A204.1 (cell line): ENCODE measurements around the gene NT5DC4.

Source experiments
- FAIRE-seq: peaks from 2 replicates; lab custom pipeline; 2012; peaks lifted over from hg19 to GRCh38; lab: Jason Lieb, UNC

Gene NT5DC4

DNA sequence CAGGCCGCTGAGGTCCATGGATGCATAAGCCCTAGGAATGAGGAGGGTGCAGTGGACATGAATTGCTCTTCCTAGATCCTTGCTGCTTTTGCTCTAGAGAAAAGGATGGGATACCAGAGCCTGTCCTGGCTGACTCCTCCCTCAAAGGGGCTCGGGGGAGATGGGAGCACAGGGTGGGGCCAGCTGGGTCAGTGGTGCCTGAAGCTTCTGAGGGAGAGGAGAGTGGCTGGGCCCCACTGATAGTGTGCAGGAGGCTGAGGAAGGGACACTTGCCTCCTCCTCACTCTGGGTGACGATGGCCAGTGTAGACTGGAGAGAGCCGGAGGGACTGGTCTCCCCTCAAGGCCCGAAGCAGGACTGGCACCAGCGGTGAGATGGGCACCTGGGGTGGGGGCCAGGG is at the start of gene NT5DC4:
Gene NT5DC4, plus strand, starts transcription at position 236 of the 400 bp plus-strand sequence. Its CDS starts 60 bp downstream, at position 296.
- no peak for FAIRE-seq

DNA sequence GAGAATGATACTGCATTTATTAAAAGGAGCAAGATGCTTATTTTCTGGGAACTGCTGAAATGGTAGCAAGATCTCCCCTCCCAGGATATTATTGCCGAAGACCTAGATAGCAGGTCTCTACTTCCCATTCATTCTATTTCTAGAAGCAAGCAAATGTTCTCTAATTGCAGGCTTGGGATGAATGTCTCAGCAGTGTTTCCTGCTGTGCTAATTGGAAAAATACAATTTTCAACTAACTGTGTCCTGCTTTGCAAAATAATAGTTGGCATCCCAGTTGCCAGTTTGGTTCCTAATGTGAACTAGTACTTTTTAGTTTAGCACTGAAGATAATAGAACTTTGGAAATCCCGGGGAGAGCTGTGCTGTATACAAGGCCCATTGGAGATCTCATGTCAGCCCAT is 49.0 kb upstream of the NT5DC4 start:
- no peak for FAIRE-seq

DNA sequence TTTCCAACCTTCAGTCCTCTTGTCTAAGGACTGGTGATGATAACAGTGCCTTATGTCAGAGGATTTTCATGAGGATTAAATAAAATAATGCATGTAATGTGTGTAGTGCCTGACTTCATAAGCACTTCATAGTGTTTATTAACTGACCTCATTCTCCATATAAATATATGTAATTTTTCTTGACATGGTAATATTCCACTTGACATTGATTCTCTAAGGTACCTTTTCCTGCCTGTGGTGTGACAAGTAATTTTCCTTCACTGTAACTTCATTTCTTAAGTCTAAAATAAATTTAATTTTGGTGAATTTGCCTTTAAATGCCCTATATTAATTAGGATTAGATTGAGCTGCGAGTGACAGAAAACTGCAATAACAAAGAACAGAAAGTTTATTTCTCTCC is 47.8 kb upstream of the NT5DC4 start:
- FAIRE-seq, result no peak

DNA sequence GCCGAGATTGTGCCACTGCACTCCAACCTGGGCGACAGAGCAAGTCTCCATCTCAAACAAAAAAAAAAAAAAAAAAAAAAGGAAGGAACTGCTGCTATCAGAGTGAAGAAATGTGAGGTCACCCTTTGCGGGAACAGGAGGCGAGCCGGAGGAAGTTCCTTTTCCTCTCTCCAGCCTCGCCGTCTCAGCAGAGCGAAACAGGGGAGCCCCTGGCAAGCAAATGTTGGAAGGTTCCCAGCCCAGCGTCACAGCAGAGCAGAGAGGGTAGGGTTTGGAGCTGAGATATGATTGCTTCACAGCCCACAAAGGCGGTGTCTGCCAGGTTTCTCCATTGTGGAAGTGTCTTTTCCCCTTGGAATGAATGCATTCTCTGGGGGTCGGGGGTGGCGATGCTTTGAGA is 46.6 kb upstream of the NT5DC4 start:
- no peak for FAIRE-seq

DNA sequence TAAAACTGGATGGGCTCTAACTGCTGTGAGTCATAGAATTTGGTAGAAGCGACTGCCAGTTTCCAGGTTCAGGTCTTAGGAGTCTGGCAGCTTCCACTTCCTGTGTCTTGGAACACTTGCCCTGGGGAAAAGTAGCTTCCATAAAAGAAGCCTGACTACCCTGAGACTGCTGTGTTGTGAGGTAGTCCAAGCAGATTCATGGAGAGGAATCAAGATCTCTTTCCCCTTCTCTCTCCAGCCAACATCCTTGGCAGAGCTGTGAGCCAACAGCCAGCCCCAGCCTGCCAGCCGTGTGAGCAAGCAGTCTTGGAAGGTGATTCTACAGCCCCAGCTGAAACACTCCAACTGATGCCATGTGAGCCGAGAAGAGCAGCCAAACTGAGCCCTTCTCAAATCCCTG is 41.3 kb upstream of the NT5DC4 start:
- no peak for FAIRE-seq

DNA sequence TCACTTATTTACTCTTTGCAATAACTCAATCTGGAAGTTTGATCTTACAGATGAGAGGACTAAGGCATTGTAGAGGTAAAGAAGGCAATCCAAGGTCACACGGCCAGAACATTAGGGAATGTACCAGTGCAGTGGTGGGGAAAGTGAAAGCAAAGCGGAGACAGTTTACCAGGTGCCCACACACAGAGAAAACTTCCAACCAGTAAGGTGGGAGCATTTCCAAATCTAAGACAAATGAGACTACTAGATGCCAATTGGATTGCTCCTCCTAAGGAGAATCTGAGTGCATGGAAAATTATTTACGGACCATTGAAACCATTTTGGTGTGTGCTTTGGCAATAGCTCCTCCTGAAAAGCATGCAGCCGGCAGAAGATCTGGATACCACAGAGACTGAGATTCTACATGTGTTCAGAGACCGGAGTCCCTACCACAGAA is 40.1 kb upstream of the NT5DC4 start:
- no peak for FAIRE-seq

DNA sequence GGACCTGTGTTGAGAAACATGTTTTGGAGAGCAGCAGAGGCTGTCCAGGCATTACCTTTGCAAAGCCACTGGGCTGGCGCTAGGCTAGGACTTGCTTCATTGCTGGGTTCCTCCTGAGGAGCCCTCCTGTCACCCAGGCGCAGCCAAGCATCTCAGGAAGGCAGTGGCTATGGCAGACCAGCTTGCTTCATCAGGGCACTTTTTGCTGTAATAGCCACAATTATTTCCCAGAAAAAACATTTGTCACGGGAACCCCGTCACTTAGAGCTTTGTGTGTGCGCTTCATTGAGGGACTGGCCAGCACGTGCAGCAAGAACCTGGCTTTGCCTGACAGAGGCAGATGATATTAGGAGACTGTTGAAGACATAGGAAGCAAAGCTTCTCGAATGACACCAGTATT is 38.7 kb upstream of the NT5DC4 start:
- FAIRE-seq, result no peak

DNA sequence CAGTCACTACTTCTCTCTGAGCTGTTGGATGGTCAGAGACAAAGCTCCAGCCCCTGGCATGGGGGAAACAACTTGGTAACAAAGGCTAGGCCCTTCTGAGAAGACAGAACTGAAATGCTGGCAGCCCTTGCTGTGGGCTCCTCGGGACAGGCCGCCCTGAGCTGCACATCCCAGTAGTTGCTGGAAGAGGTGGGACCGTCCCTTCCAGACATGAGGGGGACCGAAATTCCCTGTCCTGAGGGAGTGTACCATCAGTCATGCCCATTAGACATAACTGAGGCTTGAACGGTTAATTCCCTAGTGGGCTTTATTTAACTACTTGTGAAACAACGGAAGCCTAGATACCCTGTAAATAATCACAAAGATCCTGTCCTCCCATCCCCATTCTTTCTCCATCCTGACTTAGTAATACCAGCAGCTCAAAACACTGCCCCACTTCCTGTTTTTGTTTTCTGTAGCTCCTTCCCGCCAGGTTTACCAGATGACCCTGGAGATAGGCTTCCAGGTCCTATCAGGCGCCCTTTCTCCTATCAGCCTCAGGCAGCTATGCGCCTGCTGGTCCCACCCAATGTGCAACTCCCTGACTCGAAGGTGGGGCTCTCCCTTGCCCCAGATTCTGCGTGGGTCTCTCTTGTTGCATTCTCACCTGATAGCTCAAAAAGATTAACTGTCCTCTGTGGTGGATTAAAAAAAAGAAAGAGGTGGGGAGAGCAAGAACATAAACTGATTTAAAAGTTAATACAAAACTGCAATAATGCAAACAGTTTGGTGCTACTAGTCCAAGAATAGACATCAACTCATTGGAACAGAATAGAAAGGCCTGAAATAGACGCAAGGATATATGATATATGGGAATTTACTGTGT is 37.0 kb upstream of the NT5DC4 start:
- FAIRE-seq, result no peak

DNA sequence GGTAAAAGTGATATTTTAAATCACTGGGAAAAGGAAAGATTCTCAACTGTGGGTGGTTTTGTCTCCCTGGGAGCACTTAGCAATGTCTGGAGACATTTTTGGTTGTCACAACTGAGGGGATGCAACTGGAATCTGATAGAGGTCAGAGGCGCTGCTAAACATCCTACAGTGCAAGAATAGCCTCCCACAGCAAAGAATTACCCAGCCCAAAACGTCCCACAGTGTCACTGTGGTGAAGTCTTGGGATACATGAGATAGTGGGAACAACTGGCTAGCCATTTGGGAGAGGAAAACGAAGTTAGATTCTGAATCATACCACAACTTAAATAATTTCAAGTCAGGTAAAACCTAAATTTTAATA is 36.4 kb upstream of the NT5DC4 start:
- no peak for FAIRE-seq

DNA sequence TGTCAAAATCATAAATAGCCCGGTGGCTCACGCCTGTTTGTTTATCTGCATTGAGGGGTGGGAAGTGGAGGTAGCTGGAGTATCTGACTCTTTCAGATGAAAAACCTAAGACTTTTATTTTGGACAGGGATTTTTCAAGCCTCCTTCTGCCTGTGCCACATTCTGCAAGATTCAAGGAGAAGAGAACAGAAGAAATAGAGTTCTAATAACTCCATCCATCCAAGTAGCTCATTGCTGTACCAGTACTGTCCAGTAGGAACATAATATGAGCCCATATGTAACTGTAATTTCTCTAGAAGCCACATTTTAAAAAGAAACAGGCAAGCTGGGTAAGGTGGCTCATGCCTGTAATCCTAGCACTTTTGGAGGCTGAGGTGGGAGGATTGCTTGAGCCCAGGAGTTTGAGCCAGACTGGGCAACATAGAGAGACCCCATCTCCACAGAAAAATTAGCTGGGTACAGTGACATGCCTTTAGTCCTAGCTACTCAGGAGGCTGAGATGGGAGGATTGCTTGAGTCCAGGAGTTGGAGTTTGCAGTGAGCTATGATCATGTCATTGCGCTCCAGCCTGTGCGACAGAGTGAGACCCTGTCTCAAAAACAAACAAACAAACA is 35.4 kb upstream of the NT5DC4 start:
- no peak for FAIRE-seq

DNA sequence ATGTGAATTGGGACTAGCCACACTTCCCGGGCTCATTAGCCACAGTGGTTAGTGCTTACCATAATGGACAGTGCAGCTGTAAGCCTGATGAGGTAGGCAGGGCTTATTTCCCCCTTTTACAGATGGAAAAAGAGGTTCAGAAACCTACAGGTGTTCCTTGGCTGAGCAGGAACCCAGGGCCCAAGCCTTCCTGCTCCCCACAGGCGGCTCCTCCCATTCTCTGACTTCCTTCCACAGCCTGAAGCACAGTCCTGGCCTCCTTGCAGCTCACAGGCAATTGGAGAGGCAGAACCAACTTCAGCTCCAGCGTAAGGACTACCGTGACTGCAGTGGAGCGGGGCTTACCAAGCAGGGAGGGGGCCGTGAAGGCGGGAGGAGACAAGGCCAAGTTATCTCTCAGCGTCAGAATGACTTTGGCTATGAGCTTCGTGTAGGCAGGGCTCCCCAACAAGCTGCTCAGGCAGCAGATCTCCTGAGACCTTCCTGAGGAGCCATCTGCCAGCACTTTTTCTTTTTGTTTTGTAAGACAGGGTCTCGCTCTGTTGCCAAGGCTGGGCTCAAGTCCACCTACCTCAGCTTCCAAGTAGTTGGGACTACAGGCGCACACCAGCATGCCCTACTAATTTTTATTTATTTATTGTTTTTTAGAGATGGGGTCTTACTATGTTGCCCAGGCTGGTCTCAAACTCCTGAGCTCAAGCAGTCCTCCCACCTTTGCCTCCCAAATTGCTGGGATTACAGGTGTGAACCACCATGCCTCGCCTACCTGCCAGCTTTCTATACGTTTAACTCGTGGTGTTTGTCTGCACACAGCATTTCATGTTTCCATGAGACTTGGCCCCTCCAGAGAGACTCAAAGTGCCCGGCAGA is 34.2 kb upstream of the NT5DC4 start:
- no peak for FAIRE-seq

DNA sequence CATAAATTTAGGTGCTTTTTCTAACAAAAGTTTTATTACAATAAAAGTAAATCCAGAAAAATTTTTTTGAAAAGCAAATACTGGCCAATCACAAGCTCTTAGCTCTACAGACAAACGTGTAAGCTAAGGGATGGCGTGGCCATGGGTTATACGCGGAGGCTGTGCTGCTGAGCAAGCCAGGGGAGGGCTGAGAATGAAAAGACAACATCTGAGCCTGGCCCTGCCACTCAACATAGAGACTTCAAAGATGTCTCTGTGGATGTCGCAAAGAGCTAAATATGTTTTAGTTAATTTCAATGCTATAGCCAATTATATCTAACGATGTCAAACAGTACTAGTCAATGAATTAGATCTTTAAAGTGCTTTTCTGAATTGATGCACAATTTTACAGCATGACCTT is 33.3 kb upstream of the NT5DC4 start:
- FAIRE-seq, result no peak

DNA sequence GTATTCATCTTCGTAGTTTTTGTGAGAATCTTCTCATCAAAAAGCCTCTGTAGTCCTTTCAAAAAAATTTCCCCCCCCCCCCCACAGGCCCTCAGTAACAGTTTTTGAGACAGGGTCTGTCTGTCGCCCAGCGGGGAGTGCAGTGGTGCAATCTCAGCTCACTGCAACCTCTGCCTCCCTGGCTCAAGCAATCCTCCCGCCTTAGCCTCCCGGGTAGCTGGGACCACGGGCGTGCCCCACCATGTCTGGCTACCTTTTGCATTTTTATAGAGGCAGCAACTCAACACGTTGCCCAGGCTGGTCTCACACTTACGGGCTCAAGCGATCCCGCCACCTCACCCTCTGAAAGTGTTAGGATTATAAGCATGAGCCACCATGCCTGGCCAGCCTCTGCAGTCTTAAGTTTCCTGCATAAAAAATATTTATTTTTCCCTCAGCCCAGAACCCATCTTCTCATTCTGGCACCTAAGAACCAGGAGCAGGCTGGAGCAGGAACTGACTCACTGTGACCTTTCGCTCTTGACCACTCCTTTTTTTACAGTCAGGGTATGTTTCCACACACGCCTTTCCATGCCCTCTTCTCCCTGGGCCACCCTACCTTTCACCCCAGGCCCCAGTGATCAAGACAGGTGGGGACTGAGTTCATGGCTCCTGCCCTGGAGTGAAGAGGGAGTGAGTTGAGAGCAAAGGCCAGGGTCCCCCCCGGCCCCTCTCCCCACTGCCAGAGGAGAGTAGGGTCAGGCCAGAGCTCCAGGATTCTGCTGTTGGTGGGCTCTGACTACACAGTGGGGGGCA is 32.5 kb upstream of the NT5DC4 start:
- no peak for FAIRE-seq

DNA sequence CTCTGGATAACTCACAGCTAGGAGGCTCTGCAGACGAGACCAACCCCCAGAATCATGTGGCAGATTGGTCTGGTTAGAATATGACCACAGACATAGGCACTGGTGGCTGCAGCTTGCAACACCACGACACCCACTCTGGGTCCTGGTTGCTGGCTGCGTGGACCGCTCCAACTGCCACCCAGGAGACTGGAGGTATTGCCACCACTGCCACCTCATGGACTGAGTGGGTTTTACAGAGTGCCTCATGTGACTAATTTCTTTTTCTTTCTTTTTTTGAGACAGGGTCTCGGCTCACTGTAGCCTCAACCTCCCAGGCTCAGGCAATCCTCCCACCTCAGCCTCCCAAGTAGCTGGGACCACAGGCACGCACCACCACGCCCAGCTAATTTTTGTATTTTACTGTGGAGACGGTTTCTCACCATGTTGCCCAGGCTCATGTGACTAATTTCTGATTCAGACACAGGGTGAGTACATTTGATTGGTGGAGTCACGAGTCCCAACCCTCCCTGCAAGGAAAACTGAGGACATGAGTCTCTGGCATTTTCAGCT is 29.9 kb upstream of the NT5DC4 start:
- FAIRE-seq, result no peak

DNA sequence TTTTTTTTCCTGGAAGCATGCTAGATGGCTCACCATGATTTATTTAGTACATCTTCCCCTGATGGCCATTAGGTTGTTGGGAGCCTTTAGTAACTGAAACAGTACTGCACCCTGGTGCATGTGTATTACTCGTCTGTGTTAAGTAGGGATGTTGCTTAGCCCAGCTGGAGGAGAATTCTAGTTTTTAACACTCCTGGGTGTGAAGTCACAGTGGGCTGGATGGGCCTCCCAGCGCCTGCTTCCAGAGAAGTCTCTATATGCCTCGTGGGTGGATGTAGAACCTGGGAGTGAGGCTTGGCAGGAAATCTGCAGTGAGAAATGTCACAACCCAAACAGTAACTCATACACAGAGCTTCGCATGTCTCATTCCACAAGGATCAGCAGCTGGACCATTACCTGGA is 28.9 kb upstream of the NT5DC4 start:
- FAIRE-seq, result no peak

DNA sequence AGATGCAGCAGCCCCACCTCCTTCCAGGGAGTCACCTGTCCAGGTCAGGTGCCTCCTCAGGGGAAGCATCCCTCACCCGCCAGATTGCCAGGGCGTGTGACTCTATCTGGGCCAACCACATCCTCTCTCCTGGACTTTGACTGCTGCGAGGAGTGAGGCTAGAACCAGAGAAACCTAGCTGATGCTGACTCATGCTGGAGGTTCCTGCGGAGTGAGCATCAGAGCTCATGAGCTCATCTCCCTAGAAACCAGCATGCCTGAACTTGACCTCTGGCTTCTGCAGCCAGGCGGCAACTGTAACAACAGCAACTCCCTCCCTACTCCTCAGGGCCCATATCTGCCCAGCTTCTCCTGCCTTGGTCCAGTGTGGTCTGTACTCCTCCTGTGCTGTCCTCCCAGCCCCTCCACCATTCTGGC is 28.3 kb upstream of the NT5DC4 start:
- no peak for FAIRE-seq

DNA sequence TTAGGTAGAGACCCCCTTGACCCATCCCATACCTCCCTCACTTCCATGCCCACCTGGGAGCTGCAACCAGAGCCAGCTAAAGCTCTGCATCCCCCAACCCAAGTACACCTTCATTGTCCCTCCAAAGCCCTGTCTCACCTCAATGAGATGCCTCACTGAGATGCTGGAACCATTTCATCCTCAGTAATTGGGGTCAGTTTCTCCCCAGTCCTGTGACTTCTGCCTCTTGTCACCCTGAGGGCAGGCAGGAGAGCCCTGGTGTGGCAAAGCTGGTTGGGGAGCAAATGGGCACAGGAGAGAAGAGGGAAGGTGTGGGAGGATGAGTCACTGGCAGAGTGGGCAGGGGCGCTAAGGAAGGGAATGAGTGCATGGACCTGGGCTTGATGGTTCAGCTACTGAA is 27.9 kb upstream of the NT5DC4 start:
- no peak for FAIRE-seq

DNA sequence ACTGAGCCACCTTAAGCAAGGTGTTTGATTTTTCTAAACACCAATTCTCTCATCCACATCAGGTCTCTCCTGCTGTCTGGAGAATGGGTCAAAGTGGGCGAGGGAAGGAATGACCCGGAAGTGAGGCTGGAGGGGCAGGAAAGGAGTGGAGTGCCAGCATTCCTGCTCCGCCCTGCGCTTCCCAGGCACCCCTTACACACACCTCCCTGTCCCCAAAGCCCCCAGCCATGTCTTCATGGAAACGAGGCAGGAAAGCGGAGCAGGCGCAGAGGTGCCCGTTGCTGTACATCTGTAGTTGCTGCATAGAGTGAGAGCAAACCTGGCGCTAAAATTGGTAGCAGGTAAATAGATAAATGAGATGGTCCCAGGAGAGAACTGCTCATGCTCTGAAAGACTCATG is 27.2 kb upstream of the NT5DC4 start:
- no peak for FAIRE-seq

DNA sequence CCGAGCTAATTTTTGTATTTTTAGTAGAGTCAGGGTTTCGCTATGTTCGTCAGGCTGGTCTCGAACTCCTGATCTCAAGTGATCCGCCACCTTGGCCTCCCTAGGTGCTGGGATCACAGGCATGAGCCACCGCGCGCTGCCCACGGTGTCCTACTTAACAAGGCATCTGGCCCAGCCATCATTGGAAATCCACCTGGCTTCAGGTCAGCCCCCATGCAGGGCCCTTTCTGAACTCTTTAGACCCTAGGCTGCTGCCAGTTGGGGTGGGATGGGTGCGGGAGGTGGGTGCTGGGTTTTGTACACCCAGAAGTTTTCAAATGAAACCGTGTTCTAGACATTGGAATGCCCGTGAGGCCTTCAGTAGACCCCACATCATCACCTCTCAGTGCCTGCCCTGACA is 26.6 kb upstream of the NT5DC4 start:
- no peak for FAIRE-seq

DNA sequence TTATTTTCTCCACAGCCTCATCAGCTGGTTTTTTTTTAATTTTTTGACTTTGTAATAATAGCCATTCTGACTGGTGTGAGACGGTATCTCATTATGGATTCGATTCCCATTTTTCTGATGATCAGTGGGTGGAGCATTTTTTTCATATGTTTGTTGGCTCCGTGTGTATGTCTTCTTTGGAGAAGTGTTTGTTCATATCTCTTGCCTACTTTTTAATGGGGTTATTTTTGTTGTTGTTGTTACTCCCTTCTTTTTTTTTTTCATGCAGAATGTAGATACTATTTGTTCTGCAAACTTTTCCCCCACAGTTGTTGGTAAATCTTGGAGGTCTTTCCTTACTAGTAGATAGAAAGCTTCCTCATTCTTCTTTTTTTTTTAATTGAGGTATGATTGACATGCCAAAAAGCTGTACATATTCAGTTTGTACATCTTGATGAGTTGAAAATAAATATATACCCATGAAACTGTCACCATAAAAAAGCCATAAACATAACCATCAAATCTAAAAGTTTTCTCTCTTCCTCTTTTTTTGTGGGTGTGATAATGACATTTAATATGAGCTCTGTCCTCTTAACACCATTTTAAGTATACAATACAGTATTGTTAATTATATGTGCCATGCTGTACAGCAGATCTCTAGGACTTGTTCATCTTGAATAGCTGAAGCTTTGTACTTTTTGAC is 21.8 kb upstream of the NT5DC4 start:
- no peak for FAIRE-seq

DNA sequence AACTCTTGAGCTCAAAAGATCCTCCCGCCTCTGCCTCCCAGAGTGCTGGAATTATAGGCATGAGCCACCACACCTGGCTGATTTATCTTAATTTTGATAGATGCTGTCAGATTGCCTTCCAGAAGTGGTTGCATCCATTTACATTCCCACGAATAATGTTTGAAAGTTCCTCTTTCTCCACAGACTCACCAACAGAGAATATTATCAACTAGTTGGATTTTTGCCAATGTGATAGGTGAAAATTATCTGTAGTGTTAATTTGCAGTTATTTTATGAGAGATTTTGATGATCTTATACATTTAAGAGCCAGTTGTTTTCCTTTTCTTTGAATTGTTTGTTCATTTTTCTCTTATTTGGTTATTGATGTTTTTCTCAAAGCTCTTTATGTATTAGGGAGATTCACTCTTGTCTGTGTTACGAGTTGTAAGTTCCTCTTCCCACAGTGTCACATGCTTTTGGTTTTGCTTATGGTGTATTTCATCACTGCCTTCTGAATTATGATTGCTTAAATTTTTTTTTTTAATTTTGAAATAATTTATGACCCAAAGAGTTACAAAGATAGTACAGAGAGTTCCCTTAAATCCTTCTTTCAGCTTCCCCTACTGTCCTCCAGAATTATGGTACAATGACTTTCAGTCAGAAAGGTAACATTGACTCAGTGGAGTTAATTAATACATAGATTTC is 20.7 kb upstream of the NT5DC4 start:
- no peak for FAIRE-seq
